ENCODE measurements around the gene IFNAR1. TPM values are rescaled to one million over a fixed set of nuclear protein-coding genes. Genes with fewer than 3 reads are reported as not detected.
A peak's percentile ranks its signal among the peaks of the same experiment; 100 is the strongest.

IFNAR1 gene
- total RNA-seq, 4 donors from 2014 or later, result 22.4 to 28.3 (median 26.4) TPM

GRCh38 chr21:33299181-33299752, 25.5 kb upstream of the IFNAR1 start:
- Histone ChIP-seq H3K9me3 (no peaks in the 10 kb centered on the region), H3K27me3 (no peaks in the 10 kb centered on the region), H3K27ac (replicated peaks in 1 of 4) (no peak overlapping the region), H3K36me3 (peaks cover 7 to 30% (median 18%) of the 10 kb centered on the region in 4 donors), H3K4me3 (no peak overlapping the region), H3K4me1 (peaks cover 0 to 25% (median 19%) of the 10 kb centered on the region in 4 donors)
- no peak for TF ChIP-seq EP300 (IDR thresholded peaks at IDR 0.05)
- TF ChIP-seq POLR2AphosphoS5 (IDR thresholded peaks at IDR 0.05), result no peak
- TF ChIP-seq CTCF (IDR thresholded peaks at IDR 0.05), result no peak
- no peak for TF ChIP-seq POLR2A (IDR thresholded peaks at IDR 0.05; ENCODE audit: low read depth)
- intact Hi-C loops (cut with DNase I), result no loop called here
- no peak for DNase-seq (ENCODE audit: extremely low spot score)
- WGBS, result 74% methylated on average over 5 of the region's 5 CpGs

GRCh38 chr21:33300701-33301631, 23.8 kb upstream of the IFNAR1 start:
- Histone ChIP-seq H3K4me1 (peaks cover 0 to 25% (median 19%) of the 10 kb centered on the region in 4 donors), H3K4me3 (no peak overlapping the region), H3K36me3 (peaks cover 4 to 19% (median 14%) of the 10 kb centered on the region in 4 donors), H3K27ac (replicated peaks in 1 of 4) (peak overlapping the region in 3 of 4 donors; percentile 41 to 59 (median 42)), H3K9me3 (no peaks in the 10 kb centered on the region), H3K27me3 (no peaks in the 10 kb centered on the region)
- WGBS, result 61% methylated on average over 9 of the region's 10 CpGs
- no peak for TF ChIP-seq POLR2AphosphoS5 (IDR thresholded peaks at IDR 0.05)
- no peak for TF ChIP-seq CTCF (IDR thresholded peaks at IDR 0.05)
- TF ChIP-seq POLR2A (IDR thresholded peaks at IDR 0.05; ENCODE audit: low read depth), result no peak
- TF ChIP-seq EP300 (IDR thresholded peaks at IDR 0.05), result no peak
- DNase-seq (ENCODE audit: extremely low spot score), result no peak
- intact Hi-C loops (cut with DNase I), result no loop called here

GRCh38 chr21:33301632-33302002, 23.2 kb upstream of the IFNAR1 start:
- Histone ChIP-seq H3K9me3 (no peaks in the 10 kb centered on the region), H3K4me3 (no peak overlapping the region), H3K27me3 (no peaks in the 10 kb centered on the region), H3K4me1 (peaks cover 0 to 25% (median 19%) of the 10 kb centered on the region in 4 donors), H3K27ac (replicated peaks in 1 of 4) (peak overlapping the region in 3 of 4 donors; percentile 23 to 59 (median 42)), H3K36me3 (peaks cover 0 to 12% (median 7%) of the 10 kb centered on the region in 4 donors)
- no peak for TF ChIP-seq POLR2A (IDR thresholded peaks at IDR 0.05; ENCODE audit: low read depth)
- TF ChIP-seq POLR2AphosphoS5 (IDR thresholded peaks at IDR 0.05), result no peak
- TF ChIP-seq CTCF (IDR thresholded peaks at IDR 0.05), result no peak
- 75% methylated on average over 2 of the region's 2 CpGs for WGBS
- intact Hi-C loops (cut with DNase I), result no loop called here
- no peak for DNase-seq (ENCODE audit: extremely low spot score)

GRCh38 chr21:33302055-33302454, 22.7 kb upstream of the IFNAR1 start:
- peak overlapping the region in 3 of 4 donors; percentile 23 to 59 (median 42) for H3K27ac ChIP-seq (replicated peaks in 1 of 4)
- WGBS, result 93% methylated on average over 6 of the region's 7 CpGs

More at GRCh38 chr21:33302055-33302454, 22.7 kb upstream of the IFNAR1 start:
- Histone ChIP-seq H3K27me3 (no peaks in the 10 kb centered on the region), H3K36me3 (peaks cover 0 to 8% (median 4%) of the 10 kb centered on the region in 4 donors), H3K4me3 (no peak overlapping the region), H3K4me1 (peaks cover 0 to 25% (median 19%) of the 10 kb centered on the region in 4 donors), H3K9me3 (no peaks in the 10 kb centered on the region)
- TF ChIP-seq CTCF (IDR thresholded peaks at IDR 0.05) (no peak), EP300 (IDR thresholded peaks at IDR 0.05) (no peak), POLR2AphosphoS5 (IDR thresholded peaks at IDR 0.05) (no peak)
- intact Hi-C loops (cut with DNase I), result no loop called here
- no peak for DNase-seq (ENCODE audit: extremely low spot score)

Data from esophagus muscularis mucosa (tissue), 4 donors.